Stimulated activated naive CD8-positive, alpha-beta T cell treated with anti-CD3 and anti-CD28 coated beads, Interleukin-15, Interleukin-2, amounts not matched to agents 100 U/mL and 50 U/mL, for 24 hours (primary cell): ENCODE results near the gene EXOC2.

Source experiments
- ATAC-seq: fragments of 150-1000 bp; cut with Tn5 transposase; one replicate; pipeline ENCODE4 v1.10.0; 2021
- DNase-seq: peaks from one replicate; pipeline ENCODE4 v3.0.0; 2021

EXOC2 gene

DNA sequence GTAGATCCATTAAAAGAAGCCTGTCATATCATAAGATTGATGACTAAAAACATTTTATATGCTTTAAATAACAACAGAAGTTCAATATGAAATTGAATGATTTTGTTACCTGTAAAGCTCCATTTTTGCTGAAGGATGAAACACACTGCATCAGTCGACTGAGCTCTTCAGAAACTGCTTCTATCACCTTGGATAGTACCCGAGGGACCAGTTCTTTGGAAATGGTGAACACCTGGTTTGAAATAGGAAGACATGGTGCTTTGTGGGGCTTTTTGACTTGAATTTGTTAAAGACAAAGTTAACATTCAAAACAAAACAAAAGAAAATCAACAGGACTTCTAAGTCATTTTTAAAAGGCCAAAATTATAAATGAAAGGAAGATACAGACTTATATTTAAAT is 195.7 kb downstream of the EXOC2 start:
- no peak for ATAC-seq
- DNase-seq, result no peak

DNA sequence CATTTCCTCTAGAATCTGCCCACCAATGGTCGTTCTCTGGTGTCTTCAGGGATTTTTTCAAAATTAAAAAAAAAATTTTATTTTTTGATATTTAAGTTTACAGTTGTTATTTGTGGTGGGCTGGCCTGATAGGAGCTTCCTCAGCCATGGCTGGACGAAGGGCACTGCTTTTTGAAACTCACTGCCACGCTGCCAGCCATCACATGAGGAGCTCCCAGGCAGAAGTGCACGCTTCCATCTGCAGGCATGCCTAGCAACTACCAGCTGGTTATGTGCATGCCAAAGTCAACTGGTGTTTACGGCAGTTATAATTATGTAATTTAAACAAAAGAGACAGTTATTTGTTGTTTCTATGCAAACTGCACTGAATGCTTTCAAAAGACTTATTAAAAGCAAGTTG is 196.3 kb downstream of the EXOC2 start:
- no peak for ATAC-seq
- DNase-seq, result no peak

DNA sequence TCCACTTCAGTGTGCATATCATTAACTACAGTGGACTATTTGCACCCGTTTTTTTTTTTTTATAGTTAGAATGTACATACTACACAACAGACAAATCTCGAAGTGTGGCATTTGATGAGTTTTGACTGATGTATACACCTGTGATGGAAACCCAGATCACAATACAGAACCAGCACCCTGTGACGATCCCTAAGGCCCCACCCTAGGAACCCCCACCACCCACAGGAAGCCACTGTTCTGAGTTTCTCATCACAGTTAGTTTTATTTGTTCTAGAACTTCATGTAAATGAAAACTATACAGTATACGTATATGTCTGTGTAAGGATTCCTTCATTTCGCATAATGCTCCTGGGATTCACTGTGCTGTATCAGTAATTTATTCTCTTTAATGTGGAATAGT is 198.5 kb downstream of the EXOC2 start:
- no peak for DNase-seq
- ATAC-seq, result no peak

DNA sequence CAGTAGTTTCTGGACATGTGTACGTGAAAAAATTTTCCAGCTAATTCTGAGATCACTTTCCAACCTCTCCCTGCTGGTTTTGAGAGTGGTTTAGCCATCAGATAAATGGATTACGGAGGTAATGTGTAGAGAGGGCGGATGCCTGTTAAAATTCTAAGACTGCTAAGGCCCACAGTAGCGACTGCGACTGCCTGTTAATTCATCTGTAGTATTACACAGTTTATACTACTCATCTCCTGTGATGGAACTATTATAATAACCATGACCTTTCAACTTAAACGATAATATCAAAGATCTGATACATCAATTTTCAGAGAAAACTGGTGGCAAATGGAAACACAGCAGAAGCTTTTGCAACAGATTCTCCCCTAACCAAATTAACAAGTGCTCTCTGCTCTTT is 199.1 kb downstream of the EXOC2 start:
- no peak for DNase-seq

DNA sequence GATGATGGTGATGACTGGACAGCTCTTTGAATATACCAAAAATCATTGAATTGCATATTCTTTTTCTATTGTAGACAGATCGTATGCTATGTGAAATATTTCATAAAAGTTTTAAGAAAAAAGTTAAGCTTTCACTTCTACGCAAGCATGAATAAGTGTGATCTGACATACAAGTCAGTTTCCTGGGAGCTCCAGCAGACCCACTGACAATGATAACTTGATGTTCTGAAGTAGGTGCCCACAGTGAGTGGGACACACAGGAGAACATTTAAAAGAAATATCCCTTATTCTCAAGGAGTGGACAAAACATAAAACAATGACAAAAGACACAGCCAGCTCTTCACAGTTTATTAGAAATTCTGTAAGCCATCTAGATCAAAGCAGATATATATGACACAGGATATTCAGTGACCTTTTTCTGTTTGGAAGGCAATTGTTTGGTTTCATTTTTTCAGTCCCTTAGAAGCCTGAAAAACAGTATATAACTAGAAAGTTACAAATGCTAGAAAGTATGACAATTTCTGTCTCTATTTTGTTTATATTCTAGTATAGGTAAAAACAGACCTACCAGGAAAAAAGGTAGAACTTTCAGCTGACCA is 200.0 kb downstream of the EXOC2 start:
- DNase-seq (no peak), ATAC-seq (no peak)

More for the DNA sequence above, 199.1 kb downstream of the EXOC2 start:
- ATAC-seq, result peak; percentile 41

DNA sequence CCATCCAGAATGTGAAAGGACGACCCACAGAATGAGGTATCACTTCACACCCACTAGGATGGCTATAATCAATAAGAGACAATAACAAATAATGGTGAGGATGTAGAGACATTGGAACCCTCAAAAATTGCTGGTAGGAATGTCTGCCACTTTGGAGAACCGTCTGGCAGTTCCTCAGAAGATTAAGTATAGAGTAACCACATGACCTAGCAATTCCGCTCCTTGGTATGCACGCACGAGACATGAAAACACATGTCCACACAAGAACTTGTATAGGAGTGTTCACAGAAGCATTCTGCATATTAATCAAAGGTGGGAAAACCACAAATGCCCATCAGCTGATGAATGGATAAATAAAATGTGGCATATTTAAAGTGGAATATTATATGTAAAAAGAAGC is 200.8 kb downstream of the EXOC2 start:
- ATAC-seq (no peak), DNase-seq (no peak)

DNA sequence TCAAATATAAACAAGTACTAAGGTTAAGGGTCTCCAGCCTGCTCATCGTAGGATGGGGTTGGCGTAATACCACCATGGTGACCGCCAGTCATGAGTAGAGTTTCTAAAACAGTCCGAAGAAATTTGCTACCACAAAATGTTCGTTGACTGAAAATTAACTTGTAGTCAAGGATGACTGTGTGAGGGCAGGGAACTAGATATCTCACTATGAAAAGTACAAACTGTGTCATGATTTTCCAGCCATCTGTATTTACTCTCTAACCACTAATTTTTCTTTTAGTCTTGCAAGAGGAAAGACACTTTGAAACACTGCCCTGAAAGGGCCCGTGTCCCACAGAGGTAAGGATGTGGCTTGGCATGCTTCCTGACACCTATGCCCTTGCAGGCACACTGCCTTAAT is 201.7 kb downstream of the EXOC2 start:
- peak; percentile 65 for DNase-seq
- ATAC-seq, result peak; percentile 59

DNA sequence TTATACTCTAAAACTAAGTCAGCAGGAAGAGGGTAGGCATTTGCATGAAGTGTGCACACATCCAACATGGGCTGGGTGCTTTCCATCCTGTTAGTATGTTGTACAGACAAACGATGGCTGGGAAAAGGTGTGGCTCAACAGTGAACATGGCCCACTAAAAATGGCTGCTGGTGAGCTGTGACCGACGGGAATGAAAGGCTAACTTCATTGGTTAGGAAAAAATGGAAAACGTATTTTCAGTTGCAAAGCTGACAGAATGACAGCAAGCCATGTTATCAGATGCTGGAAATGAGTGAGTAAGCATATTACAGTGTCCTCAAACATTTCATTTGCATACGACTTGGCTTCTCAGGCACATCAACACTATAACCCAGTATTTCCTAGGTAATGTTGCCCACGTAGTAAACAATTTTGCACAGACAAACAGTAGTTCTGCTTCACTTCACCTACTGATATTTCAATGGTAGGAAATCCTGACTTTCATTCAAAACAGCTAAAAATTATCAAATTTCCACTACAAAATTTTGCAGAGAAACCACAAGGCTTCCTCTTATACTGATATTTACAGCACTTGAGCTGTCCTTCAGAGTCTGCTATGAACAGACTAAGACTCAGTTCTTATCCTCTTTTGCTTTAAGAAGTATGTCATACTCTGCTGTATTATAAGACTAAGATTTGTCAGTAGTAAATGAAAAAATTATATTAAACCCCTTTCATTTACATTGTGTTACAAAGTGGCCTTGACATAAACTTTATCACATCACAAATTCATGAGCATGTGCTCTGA is 202.5 kb downstream of the EXOC2 start:
- ATAC-seq (peak; percentile 47), DNase-seq (no peak)

DNA sequence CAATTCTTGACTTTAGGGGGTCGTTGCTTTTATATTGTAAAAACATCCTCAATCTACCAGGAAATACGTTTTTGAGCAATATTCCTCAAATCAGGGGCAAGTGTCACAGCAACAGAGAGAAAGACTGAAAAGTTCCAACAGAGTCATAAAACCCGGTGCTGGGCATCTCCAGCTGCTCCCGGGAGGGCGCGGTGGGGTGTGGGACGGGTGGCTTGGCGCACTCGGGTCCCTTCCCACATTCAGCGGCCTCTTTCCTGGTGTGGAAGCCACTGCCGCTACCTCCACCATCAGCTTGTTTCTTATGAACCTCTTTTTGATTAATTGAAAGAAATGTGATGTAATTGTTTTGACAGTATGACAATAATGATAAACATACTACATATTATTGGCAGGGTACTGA is 203.2 kb downstream of the EXOC2 start:
- ATAC-seq, result no peak
- no peak for DNase-seq

DNA sequence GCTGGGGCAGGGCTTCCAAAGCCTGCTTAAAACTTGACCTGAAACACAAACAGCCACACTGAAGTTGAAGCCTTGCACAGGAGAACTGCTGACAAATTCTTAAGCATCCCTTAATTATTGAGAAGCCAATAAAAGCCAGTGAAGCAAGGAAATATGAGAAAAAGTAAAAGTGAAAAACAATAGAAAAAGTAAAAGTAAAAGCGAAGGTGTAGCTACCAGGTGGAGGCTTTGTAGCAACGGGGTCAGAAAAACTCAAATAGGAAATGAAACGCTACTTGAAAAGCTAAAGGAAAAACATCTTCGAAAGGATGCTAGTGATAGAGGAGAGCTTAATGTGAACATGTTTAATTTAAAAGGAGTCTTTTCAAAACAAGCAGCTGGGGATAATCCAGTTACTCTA is 203.9 kb downstream of the EXOC2 start:
- DNase-seq (no peak), ATAC-seq (no peak)

DNA sequence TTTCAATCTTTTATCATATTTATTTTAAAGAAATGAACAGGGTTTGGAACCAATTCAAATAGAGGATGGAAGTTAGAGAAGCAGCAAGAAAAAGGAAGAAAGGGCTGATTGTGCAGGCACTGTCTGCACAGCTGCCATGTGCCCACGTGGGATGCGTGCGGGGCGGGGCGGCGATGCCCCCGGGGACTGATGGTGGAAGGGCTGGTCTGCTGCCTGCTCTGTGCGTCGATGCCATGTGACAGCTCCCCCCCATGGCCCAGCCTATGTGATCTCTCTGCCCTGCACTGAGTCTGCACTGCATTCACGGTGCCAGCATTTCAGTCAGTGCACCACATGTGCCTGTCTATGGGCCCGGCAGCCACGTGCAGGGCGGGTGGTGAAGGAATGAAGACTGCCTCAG is 205.0 kb downstream of the EXOC2 start:
- DNase-seq, result no peak
- ATAC-seq, result no peak

DNA sequence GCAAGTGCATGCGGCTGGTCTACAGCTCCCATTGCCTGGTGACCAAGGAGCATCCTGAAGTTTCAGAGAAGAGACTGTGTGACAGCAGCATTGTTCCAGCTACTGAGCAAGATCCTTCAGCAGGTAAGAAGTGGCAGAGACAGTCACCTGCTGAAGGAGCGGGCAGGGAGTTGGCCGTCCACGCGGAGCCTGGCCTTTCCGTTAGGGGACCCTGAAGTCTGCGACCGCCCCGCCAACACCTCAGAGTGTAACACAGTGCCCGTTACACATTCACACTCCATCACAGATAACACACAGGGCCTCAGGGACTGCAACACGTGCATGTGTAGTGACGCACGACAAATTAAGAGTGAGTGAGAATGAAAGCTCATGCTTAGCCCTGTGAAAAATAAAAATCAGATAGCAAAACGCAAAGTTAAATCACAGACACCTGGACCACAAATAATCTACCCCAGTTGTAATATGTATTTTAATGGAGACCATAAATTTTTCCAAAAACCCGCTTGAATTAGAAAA is 207.2 kb downstream of the EXOC2 start:
- DNase-seq, result no peak
- no peak for ATAC-seq

DNA sequence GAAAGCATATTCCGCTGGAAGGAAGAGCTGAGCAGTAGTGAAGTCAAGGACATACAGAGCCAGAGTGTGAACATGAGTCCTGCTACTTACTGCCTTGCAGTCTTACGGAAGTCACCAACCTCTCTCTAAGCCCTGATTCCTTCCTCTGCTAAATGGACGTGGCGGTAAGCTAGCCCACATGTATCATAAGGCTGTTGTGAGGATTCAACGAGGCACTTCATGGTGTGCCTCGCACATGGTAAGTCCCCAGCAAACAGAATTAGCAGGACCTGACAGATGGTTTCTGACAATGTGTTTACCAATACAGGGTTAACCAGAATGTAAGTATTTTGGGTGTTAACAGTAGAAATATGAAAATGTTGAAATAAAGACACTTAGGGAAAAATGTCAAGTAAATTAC is 208.2 kb downstream of the EXOC2 start:
- no peak for DNase-seq
- ATAC-seq, result peak; percentile 1

DNA sequence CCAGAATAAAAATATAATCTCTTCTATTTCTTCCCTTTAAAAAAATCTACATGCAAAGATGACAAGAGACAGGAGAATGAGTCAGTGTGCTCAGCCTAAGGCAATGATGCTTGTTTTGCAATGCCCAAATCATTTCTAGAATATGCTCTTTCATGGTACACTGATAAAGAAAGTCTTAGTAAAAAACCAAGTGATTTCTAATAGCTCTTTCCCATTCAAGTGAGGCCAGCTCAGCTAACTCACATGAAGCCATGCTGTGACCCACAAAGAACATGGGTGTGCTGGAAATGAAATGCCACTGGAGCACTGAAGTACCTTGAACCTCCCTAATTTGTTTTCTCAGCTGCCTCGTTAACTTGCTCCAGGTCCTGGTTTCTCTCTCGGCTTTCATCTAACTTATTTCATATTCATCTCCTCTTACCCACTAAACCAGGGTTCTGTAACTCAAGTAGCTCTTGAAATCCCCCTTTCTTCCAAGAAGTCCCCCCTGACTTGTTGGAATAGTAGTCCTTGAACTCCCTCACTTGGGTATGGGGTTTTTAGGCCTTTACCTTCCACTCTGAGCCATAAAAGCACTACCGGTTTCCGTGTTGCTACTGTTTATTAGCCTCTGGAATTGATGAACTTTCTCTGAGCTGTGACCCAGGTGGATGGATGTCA is 208.7 kb downstream of the EXOC2 start:
- ATAC-seq, result peak; percentile 87
- DNase-seq, result no peak

DNA sequence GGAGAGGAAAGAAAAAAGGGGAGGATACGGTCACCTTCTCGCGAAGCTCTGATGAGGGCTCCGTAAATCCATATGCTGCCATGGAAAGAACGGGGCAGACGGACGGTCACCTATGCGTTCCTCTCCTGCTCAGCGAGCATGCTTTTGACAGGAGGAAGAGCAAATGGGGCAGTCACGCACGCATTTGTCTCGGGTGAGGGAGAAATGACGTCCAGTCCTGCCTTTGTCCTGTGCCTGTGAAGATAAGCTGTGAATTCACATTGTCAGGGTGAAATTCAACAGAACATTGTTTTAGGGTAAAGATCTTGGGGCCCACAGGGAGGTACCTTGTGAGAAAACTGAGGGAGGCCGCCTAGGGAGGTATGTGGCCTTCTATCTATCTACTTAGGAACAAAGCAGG is 217.6 kb downstream of the EXOC2 start:
- ATAC-seq (no peak), DNase-seq (no peak)

DNA sequence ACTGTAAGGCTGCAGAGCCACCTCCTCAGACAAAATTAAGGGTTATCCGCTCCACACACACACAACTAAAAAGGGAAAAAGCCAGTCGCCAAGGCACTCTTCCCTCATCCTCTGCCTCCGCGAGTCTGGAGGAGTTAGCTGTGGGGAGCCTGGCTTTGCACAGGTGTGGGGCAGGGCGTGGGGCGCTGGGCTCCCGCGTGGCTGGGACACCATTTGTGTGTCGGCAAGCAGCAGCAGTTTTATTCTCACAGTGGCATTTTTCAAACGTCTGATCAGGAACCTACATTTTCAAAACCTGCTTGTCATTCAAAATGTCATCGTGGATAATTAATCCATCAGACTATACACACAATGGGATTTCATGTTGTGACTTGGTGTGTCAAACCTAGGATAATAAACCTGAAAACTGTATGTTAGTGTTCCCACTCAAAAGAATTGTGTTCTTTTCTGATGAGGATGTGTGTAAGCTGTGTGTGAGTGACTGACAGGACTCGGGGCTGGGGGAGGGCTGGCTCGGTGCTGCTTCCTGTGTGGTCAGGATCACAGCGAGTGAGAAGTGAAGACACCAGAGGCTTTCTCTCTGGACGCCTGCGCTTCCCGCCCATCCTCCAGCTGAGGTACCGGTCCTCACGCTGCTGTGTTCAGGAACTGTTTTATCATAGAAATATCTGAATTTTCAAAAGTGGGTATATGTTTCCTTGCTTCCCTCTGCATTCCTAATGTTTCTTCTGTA is 218.3 kb downstream of the EXOC2 start:
- peak; percentile 97 for ATAC-seq
- DNase-seq, result peak; percentile 84

DNA sequence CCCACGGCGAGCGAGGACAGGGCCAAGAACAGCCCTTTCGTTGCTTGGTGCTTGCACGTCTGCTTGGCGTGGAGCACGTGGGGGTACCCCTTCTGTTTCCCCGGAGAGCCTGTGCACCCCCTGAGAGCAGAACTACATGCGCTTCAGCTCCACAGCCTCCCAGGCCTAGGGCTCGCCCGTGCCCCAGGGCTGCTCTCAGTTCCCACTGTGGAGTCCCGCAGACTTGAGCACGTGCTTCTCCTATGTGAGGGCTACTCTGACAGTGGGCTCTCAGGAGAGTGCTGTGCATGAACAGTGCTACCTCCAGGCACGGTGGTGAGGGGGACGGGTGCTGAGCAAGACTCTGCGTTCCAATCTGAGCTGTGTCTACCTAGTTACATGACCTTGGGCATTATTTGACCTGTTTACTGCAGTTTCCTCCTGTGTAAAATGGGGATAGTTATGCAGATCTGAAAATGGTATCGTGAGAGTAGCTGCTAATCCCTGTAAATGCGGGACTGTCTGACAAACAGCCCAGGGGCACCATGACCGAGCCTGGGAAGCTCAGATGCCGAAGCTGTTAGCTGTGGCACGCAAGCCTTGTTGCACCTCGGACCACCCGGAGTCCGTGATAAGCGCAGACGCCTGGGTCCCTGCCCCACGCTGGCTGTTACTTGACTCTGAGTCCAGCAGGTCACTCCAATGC is 219.0 kb downstream of the EXOC2 start:
- ATAC-seq, result no peak
- DNase-seq, result no peak

DNA sequence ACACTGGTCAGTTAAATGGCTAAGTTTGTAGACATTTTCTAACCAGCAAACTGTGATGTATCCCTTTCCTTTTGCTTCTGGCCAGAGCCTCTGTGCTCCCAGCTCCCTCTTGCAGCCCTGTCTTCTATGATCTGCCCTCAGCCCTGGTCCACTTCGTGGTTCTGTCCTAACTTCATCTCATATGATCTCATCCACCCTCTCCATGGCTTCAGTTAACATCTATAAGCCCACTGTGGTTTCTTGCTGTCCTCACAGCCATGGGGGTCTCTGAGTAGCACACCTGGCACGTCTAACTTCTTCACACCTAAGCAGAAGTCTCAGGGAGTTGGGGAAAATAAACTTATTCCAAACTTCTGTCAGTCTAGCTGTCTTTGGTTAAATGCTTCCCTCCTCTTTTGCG is 219.6 kb downstream of the EXOC2 start:
- DNase-seq (no peak), ATAC-seq (no peak)

DNA sequence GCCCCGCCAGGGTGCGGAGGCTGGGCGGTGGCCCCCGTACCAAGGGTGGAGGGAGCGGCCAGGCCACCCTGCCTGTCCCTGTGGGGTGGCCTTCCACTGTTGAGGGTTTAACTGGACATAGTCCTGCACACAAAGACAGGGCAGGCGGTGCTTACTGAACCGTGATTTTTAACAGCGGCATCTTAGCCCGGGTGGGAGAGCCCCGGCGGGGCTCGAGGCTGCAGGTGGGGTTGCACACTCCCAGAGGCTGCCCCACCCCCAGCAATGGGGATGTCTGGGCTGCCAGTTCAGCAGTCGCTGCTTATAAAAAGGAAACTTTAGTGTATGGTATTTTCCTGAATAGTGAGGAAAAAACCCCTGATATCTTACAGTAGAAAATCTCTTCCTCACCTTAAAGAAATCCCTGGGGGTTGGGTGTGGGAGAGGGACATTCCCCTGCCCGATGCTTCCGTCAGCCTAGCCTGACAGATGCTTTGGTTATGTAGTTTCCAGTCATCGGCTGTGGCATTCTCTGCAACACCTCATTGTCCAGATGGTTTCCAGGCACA is 222.0 kb downstream of the EXOC2 start:
- ATAC-seq (no peak), DNase-seq (no peak)

DNA sequence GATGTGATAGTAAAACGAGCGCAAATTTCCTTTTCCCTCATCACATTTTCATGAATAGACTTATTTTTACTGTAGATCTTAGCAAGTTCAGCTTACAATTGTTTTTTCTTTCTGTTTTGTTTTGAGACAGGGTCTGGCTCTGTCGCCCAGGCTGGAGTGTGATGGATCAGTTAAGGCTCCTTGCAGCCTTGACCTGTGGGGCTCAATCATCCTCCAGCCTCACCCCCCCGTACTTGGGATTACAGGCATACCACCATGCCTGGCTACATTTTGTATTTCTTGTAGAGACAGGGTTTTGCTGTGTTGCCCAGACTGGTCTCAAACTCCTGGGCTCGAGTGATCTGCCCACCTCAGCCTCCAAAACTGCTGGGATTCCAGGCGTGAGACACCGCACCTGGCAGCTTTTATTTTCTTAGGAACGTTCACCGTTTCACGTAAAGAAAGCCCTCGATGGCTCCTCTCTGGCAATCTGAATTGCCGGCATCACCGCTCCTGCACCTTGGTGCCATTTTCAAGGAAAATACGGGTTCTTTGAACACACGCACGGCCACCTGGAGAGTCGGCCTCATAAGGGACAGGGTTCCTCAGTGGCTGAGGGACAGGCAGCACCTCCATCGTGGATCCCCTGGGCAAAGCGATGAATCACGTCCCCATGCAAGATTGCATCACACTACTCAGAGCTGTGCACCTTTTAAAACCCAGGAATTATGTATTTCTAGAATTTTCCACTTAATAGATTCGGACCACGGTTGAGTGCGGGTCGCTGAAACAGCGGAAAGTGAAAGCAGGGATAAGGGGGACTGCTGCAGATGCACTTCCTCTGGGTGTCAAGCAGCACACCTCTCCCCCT is 222.7 kb downstream of the EXOC2 start:
- no peak for DNase-seq
- no peak for ATAC-seq

DNA sequence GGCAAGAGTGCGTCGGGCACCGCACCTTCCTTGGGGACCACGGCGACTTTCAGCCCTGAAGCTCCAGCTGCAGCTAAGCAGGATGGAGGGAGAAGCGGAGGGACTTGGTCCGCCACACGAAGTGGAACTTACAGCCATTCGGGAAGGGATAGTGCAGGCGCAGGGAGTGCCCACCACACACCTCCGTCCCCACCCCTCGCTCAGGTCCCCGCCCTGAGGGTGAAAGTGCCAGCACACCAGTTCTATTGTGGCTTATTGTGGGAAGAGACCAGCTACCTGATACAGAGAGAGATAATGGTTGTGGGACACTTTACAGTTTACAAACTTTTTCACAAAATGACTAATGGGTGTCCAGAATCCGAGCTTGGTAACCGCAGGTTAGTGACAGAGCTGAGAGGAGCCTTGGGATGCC is 225.3 kb downstream of the EXOC2 start:
- DNase-seq (no peak), ATAC-seq (peak; percentile 60)
